B cell (primary cell): ENCODE results near the gene DUSP9. TPM values are rescaled to one million over a fixed set of nuclear protein-coding genes. Genes with fewer than 3 reads are reported as not detected.

ENCODE experiments used
- ATAC-seq: fragments of 200-7000 bp; cut with Tn5 transposase; one replicate; pipeline ENCODE4 v1.10.0; 2021; ENCODE audit warnings: low read depth, mild to moderate bottlenecking, moderate number of reproducible peaks, moderate library complexity
- CTCF ChIA-PET: fragments of 350-600 bp; sonication (Branson Sonifier 250); formaldehyde crosslinking; loops from one replicate; lab custom pipeline; 2021; ENCODE audit warnings: antibody characterized with exemption, inconsistent platforms; lab: Charles Lee
- POLR2A ChIA-PET: fragments of 350-600 bp; sonication (Branson Sonifier 250); formaldehyde crosslinking; loops from one replicate; lab custom pipeline; 2021; ENCODE audit warnings: antibody characterized with exemption; lab: Charles Lee
- DNase-seq: peaks from one replicate; pipeline ENCODE4 v3.0.0; 2013
- H2AFZ ChIP-seq: 2 replicates; pipeline ENCODE4 v1.6.1; 2012; ENCODE audit warnings: mild to moderate bottlenecking, low read depth, low read length; ENCODE audit not compliant: insufficient read depth, poor library complexity, severe bottlenecking
- H3K27ac ChIP-seq, 2 donors: 1 replicate in 1 of 2; 2 replicates in 1 of 2; pipeline ENCODE4 v1.5.1; 2012 to 2013; ENCODE audit warnings: low read length in 2 of 2, mild to moderate bottlenecking in 2 of 2, moderate library complexity in 1 of 2
- H3K27me3 ChIP-seq, 4 experiments: fragments of 200-600 bp in 1 of 4; sonication (generic) in 1 of 4; replicated peaks in 1 of 4; 1 replicate in 2 of 4; 2 replicates in 2 of 4; pipeline versions ENCODE4 v1.6.1 to v1.7.0; 2013 to 2016; ENCODE audit warnings: low read length in 3 of 4, mild to moderate bottlenecking in 2 of 4, mixed read lengths in 1 of 4, moderate library complexity in 1 of 4; ENCODE audit not compliant: insufficient read depth in 4 of 4, control insufficient read depth in 3 of 4; ENCODE audit errors: control extremely low read depth in 1 of 4
- H3K36me3 ChIP-seq, 2 experiments: replicated peaks in 1 of 2; 1 replicate in 1 of 2; 2 replicates in 1 of 2; pipeline versions ENCODE4 v1.6.1 to v1.7.1; 2013; ENCODE audit warnings: low read length in 1 of 2; ENCODE audit not compliant: insufficient read depth in 2 of 2, control insufficient read depth in 1 of 2; ENCODE audit errors: control extremely low read depth in 1 of 2, extremely low read depth in 1 of 2
- H3K4me1 ChIP-seq, 2 donors: fragments of 200-600 bp in 1 of 2; sonication (generic) in 1 of 2; 1 replicate in 1 of 2; 2 replicates in 1 of 2; pipeline versions ENCODE4 v1.5.1 to v1.6.1; 2013 to 2017; ENCODE audit warnings: low read length in 2 of 2; ENCODE audit not compliant: control insufficient read depth in 2 of 2, insufficient read depth in 2 of 2
- H3K4me2 ChIP-seq: replicated peaks from 2 replicates; pipeline ENCODE3; 2012; ENCODE audit warnings: mild to moderate bottlenecking, low read depth, low read length; ENCODE audit not compliant: poor library complexity, severe bottlenecking
- H3K4me3 ChIP-seq, 5 experiments: fragments of 200-600 bp in 1 of 5; sonication (generic) in 1 of 5; 1 replicate in 3 of 5; 2 replicates in 2 of 5; pipeline versions ENCODE4 v1.5.1 to v1.7.0; 2011 to 2016; ENCODE audit warnings: low read length in 4 of 5, mild to moderate bottlenecking in 4 of 5, low read depth in 2 of 5, control low read depth in 1 of 5, moderate library complexity in 1 of 5; ENCODE audit not compliant: insufficient read depth in 1 of 5; ENCODE audit errors: control extremely low read depth in 1 of 5, extremely low read depth in 1 of 5
- H3K79me2 ChIP-seq: fragments of 200-600 bp; sonication (generic); one replicate; pipeline ENCODE4 v1.6.0; 2016; ENCODE audit warnings: low read length; ENCODE audit not compliant: control insufficient read depth, insufficient read depth
- H3K9ac ChIP-seq: fragments of 200-600 bp; sonication (generic); 2 replicates; pipeline ENCODE4 v1.6.1; 2017; ENCODE audit warnings: mild to moderate bottlenecking, low read length, moderate library complexity
- H3K9me3 ChIP-seq, 3 donors: one replicate each; pipeline versions ENCODE4 v1.6.1 to v1.7.1; 2013; ENCODE audit warnings: low read length in 2 of 3; ENCODE audit not compliant: control insufficient read depth in 2 of 3, insufficient read depth in 1 of 3; ENCODE audit errors: control extremely low read depth in 1 of 3
- H4K20me1 ChIP-seq: 2 replicates; pipeline ENCODE4 v1.6.0; 2012; ENCODE audit warnings: mild to moderate bottlenecking, low read length; ENCODE audit not compliant: insufficient read depth, control insufficient read depth, poor library complexity, severe bottlenecking
- H3K27ac Mint-ChIP-seq: one replicate; pipeline ENCODE4 v1.8.0; 2021; ENCODE audit warnings: mixed read lengths
- H3K27me3 Mint-ChIP-seq: one replicate; pipeline ENCODE4 v1.8.0; 2021; ENCODE audit warnings: mixed read lengths
- H3K4me1 Mint-ChIP-seq: one replicate; pipeline ENCODE4 v1.8.0; 2021; ENCODE audit warnings: mixed read lengths
- H3K4me3 Mint-ChIP-seq: one replicate; pipeline ENCODE4 v1.8.0; 2021; ENCODE audit warnings: mixed read lengths
- H3K9me3 Mint-ChIP-seq: one replicate; pipeline ENCODE4 v1.8.0; 2022; ENCODE audit warnings: mixed read lengths; ENCODE audit not compliant: insufficient read depth
- EZH2 ChIP-seq: IDR thresholded peaks from 2 replicates; pipeline ENCODE4 v1.6.1; 2012; ENCODE audit warnings: borderline replicate concordance, low read depth, mild to moderate bottlenecking, moderate library complexity, low read length; ENCODE audit not compliant: insufficient read depth, poor library complexity, severe bottlenecking
- WGBS: methylation state at CpG from one replicate; pipeline ENCODE4 v1.1.5; 2013; ENCODE audit warnings: missing lambda C conversion rate; ENCODE audit not compliant: insufficient coverage; 5-methylcytosine and 5-hydroxymethylcytosine counted together
- intact Hi-C: fragments of 100-400 bp; cut with micrococcal nuclease; formaldehyde crosslinking; loops from one replicate; pipeline ENCODE4 v1.10.0; 2022
- polyA plus RNA-seq: library from polyadenylated mRNA; depleted of rRNA; stranded (reverse); fragments of >200 nt; gene quantifications from 2 replicates; pipeline ENCODE4 v1.2.3, GENCODE V29; 2012
- total RNA-seq, 2 donors: library from RNA; stranded (reverse); fragments of 120-200 nt in 1 of 2; gene quantifications; 1 replicate in 1 of 2; 2 replicates in 1 of 2; pipeline versions ENCODE4 v1.2.3 to v1.2.4, GENCODE V29; 2013 to 2022
- TF ChIP-seq, protein P1 (sequence below): fragments of 200-600 bp; IDR thresholded peaks from one replicate; pipeline ENCODE4 v1.8.0; 2022; ENCODE audit warnings: antibody characterized with exemption, mild to moderate bottlenecking

Gene DUSP9
- total and polyA plus RNA-seq, 2 donors (not counting 1 experiment from before 2014, with no cell fraction given), result not detected

- Histone ChIP-seq H3K36me3 (no peaks in the 10 kb centered on the region), H3K4me3 (no peak overlapping the region), H3K79me2 (peaks cover 17% of the 10 kb centered on the region), H3K4me1 (peaks cover 24 to 34% of the 10 kb centered on the region in 2 donors), H2AFZ (no peak overlapping the region), H3K9ac (no peak overlapping the region), H3K9me3 (no peaks in the 10 kb centered on the region), H3K27me3 (no peaks in the 10 kb centered on the region), H4K20me1 (peaks cover 13% of the 10 kb centered on the region), H3K4me2 (no peak overlapping the region), H3K27ac (no peak overlapping the region)
- POLR2A ChIA-PET, result no interaction called here
- intact Hi-C loops, result no loop called here
- Mint-ChIP-seq H3K27ac (no peak overlapping the region), H3K9me3 (no peaks in the 10 kb centered on the region), H3K27me3 (no peaks in the 10 kb centered on the region), H3K4me1 (peaks cover 35% of the 10 kb centered on the region), H3K4me3 (no peak overlapping the region)
- ATAC-seq, result no peak
- no peak for DNase-seq
- TF ChIP-seq, protein P1, sequence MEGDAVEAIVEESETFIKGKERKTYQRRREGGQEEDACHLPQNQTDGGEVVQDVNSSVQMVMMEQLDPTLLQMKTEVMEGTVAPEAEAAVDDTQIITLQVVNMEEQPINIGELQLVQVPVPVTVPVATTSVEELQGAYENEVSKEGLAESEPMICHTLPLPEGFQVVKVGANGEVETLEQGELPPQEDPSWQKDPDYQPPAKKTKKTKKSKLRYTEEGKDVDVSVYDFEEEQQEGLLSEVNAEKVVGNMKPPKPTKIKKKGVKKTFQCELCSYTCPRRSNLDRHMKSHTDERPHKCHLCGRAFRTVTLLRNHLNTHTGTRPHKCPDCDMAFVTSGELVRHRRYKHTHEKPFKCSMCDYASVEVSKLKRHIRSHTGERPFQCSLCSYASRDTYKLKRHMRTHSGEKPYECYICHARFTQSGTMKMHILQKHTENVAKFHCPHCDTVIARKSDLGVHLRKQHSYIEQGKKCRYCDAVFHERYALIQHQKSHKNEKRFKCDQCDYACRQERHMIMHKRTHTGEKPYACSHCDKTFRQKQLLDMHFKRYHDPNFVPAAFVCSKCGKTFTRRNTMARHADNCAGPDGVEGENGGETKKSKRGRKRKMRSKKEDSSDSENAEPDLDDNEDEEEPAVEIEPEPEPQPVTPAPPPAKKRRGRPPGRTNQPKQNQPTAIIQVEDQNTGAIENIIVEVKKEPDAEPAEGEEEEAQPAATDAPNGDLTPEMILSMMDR, result no peak
- no peak for TF ChIP-seq EZH2
- WGBS, result 94% methylated on average over 2 of the region's 7 CpGs
- CTCF ChIA-PET, result interaction anchor here (1.3 kb wide), 2 partner anchors 9 to 20 kb away, joined by 4 read pairs; no protein-coding TSS in a partner anchor
Observed at GRCh38 chrX:153600921-153601320, 46.1 kb upstream of the DUSP9 start.

- CTCF ChIA-PET, result interaction anchor here (1.3 to 1.5 kb wide), 2 partner anchors 8 to 19 kb away, joined by 3 to 4 read pairs; no protein-coding TSS in a partner anchor
- Histone ChIP-seq H3K9me3 (no peaks in the 10 kb centered on the region), H3K4me3 (no peak overlapping the region), H3K27ac (no peak overlapping the region), H2AFZ (no peak overlapping the region), H3K9ac (no peak overlapping the region), H3K79me2 (peaks cover 10% of the 10 kb centered on the region), H3K27me3 (no peaks in the 10 kb centered on the region), H3K4me2 (no peak overlapping the region), H4K20me1 (peaks cover 9% of the 10 kb centered on the region), H3K36me3 (no peaks in the 10 kb centered on the region), H3K4me1 (peaks cover 17 to 27% of the 10 kb centered on the region in 2 donors)
- intact Hi-C loops, result no loop called here
- no peak overlapping the region for H3K4me3 Mint-ChIP-seq
- H3K27ac Mint-ChIP-seq, result no peak overlapping the region
- POLR2A ChIA-PET, result no interaction called here
- ATAC-seq (no peak), DNase-seq (no peak)
- 100% methylated on average over 3 of the region's 12 CpGs for WGBS
- no peak for TF ChIP-seq EZH2
- TF ChIP-seq, protein P1, result no peak
- peaks cover 28% of the 10 kb centered on the region for H3K4me1 Mint-ChIP-seq
- no peaks in the 10 kb centered on the region for H3K9me3 Mint-ChIP-seq
- no peaks in the 10 kb centered on the region for H3K27me3 Mint-ChIP-seq
Observed at GRCh38 chrX:153601511-153602110, 45.4 kb upstream of the DUSP9 start.
